MM.1S (cell line): ENCODE measurements around the gene BMPR1A.

Experiments
- EZH2phosphoT487 ChIP-seq: fragments of 300-600 bp; sonication (generic); IDR thresholded peaks from 2 replicates; pipeline ENCODE4 v1.6.1; 2018; ENCODE audit warnings: antibody characterized with exemption, low read length
- TF ChIP-seq, protein P1 (sequence below): fragments of 300-600 bp; sonication (generic); IDR thresholded peaks from 2 replicates; pipeline ENCODE4 v1.5.1; 2016; ENCODE audit warnings: antibody characterized with exemption, low read length, mixed read lengths

- no peak for TF ChIP-seq EZH2phosphoT487
- TF ChIP-seq, protein P1, sequence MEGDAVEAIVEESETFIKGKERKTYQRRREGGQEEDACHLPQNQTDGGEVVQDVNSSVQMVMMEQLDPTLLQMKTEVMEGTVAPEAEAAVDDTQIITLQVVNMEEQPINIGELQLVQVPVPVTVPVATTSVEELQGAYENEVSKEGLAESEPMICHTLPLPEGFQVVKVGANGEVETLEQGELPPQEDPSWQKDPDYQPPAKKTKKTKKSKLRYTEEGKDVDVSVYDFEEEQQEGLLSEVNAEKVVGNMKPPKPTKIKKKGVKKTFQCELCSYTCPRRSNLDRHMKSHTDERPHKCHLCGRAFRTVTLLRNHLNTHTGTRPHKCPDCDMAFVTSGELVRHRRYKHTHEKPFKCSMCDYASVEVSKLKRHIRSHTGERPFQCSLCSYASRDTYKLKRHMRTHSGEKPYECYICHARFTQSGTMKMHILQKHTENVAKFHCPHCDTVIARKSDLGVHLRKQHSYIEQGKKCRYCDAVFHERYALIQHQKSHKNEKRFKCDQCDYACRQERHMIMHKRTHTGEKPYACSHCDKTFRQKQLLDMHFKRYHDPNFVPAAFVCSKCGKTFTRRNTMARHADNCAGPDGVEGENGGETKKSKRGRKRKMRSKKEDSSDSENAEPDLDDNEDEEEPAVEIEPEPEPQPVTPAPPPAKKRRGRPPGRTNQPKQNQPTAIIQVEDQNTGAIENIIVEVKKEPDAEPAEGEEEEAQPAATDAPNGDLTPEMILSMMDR, result no peak
These were observed 44.1 kb upstream of the BMPR1A start for GRCh38 chr10:86712317-86712707.
